ENCODE data around the gene FLCN.

DNA sequence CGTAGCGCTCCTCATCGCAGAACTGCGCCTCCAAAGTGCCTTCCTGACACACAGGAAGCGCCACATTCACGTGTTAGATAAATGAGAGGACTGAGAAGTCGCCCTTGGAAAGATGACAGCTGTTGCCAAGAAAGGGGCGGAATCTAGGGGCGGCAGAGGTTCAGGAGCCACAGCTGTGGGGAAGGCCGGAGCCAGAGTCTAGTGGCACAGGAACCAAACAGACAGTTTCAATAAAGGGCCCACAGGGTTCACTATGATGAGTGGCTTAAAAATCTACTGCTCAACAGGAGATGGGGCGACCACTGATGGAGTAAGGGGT is 4.7 kb downstream of the FLCN start:
- TF ChIP-seq GATA2 (IDR thresholded peaks at IDR 0.05; ENCODE audit: low read depth, low read length) (no peak), GATA3 (IDR thresholded peaks at IDR 0.05; ENCODE audit: low read depth, low read length) (no peak)
